WTC11 (cell line): ENCODE data around the gene MISFA. TPM values are rescaled to one million over a fixed set of nuclear protein-coding genes. Genes with fewer than 3 reads are reported as not detected.

Experiments used
- ATF1 ChIP-seq: sonication (generic); formaldehyde crosslinking; IDR thresholded peaks from 2 replicates; pipeline ENCODE4 v1.8.1; 2023; ENCODE audit warnings: mild to moderate bottlenecking, moderate library complexity, missing genetic modification reagents
- ESRRA ChIP-seq: sonication (generic); formaldehyde crosslinking; IDR thresholded peaks from 2 replicates; pipeline ENCODE4 v1.8.1; 2022; ENCODE audit warnings: mild to moderate bottlenecking, missing genetic modification reagents, borderline replicate concordance
- ETV6 ChIP-seq: sonication (generic); formaldehyde crosslinking; IDR thresholded peaks from 2 replicates; pipeline ENCODE4 v1.8.1; 2022; ENCODE audit warnings: mild to moderate bottlenecking, missing genetic modification reagents
- FOXK1 ChIP-seq: sonication (generic); formaldehyde crosslinking; IDR thresholded peaks from 2 replicates; pipeline ENCODE4 v1.8.0; 2022; ENCODE audit warnings: mild to moderate bottlenecking, moderate library complexity, missing genetic modification reagents
- FOXP1 ChIP-seq: sonication (generic); formaldehyde crosslinking; IDR thresholded peaks from 2 replicates; pipeline ENCODE4 v1.8.0; 2022; ENCODE audit warnings: missing genetic modification reagents, mild to moderate bottlenecking, moderate library complexity, borderline replicate concordance
- GRHL2 ChIP-seq: fragments of 250-450 bp; sonication (Bioruptor Pico); IDR thresholded peaks from 2 replicates; pipeline ENCODE4 v1.8.0; 2022; ENCODE audit warnings: mild to moderate bottlenecking, moderate library complexity; ENCODE audit not compliant: insufficient replicate concordance, severe bottlenecking
- IRF2 ChIP-seq: sonication (generic); formaldehyde crosslinking; IDR thresholded peaks from 2 replicates; pipeline ENCODE4 v1.8.0; 2022; ENCODE audit warnings: low read depth, missing genetic modification reagents, borderline replicate concordance
- JUN ChIP-seq: sonication (generic); formaldehyde crosslinking; IDR thresholded peaks from 2 replicates; pipeline ENCODE4 v1.8.0; 2023; ENCODE audit warnings: mild to moderate bottlenecking, missing genetic modification reagents
- MYBL2 ChIP-seq: sonication (generic); formaldehyde crosslinking; IDR thresholded peaks from 2 replicates; pipeline ENCODE4 v1.8.1; 2023; ENCODE audit warnings: mild to moderate bottlenecking, moderate library complexity, missing genetic modification reagents
- TEAD1 ChIP-seq: sonication (generic); formaldehyde crosslinking; IDR thresholded peaks from 2 replicates; pipeline ENCODE4 v1.8.0; 2022; ENCODE audit warnings: mild to moderate bottlenecking, missing genetic modification reagents
- ZNF396 ChIP-seq: fragments of 250-450 bp; sonication (Bioruptor Pico); IDR thresholded peaks from 2 replicates; pipeline ENCODE4 v1.8.0; 2021; ENCODE audit warnings: mild to moderate bottlenecking, moderate library complexity, borderline replicate concordance
- ZNF671 ChIP-seq: fragments of 250-450 bp; sonication (Bioruptor Pico); IDR thresholded peaks from 2 replicates; pipeline ENCODE4 v1.8.0; 2021; ENCODE audit warnings: mild to moderate bottlenecking
- total RNA-seq: library from RNA; stranded (reverse); gene quantifications from 3 replicates; pipeline ENCODE4 v1.2.3, GENCODE V29; 2021
- TF ChIP-seq, protein P1 (sequence below): fragments of 250-450 bp; sonication (Bioruptor Pico); IDR thresholded peaks from 2 replicates; pipeline ENCODE4 v1.9.0; 2021; ENCODE audit warnings: mild to moderate bottlenecking, borderline replicate concordance
- TF ChIP-seq, protein P2 (sequence below): sonication (generic); formaldehyde crosslinking; IDR thresholded peaks from 2 replicates; pipeline ENCODE4 v1.8.0; 2022; ENCODE audit warnings: mild to moderate bottlenecking, missing genetic modification reagents
- TF ChIP-seq, protein P3 (sequence below): sonication (generic); formaldehyde crosslinking; IDR thresholded peaks from 2 replicates; pipeline ENCODE4 v1.8.1; 2023; ENCODE audit warnings: mild to moderate bottlenecking, missing genetic modification reagents
- TF ChIP-seq, protein P4 (sequence below): sonication (generic); formaldehyde crosslinking; IDR thresholded peaks from 2 replicates; pipeline ENCODE4 v1.8.0; 2023; ENCODE audit warnings: missing genetic modification reagents, mild to moderate bottlenecking, borderline replicate concordance
- TF ChIP-seq, protein P5 (sequence below): sonication (generic); formaldehyde crosslinking; IDR thresholded peaks from 2 replicates; pipeline ENCODE4 v1.8.1; 2022; ENCODE audit warnings: mild to moderate bottlenecking, missing genetic modification reagents, moderate library complexity, borderline replicate concordance
- TF ChIP-seq, protein P6 (sequence below): sonication (generic); formaldehyde crosslinking; IDR thresholded peaks from 2 replicates; pipeline ENCODE4 v1.8.1; 2022; ENCODE audit warnings: low read depth, missing genetic modification reagents, borderline replicate concordance

The MISFA gene
- total RNA-seq, 1 experiment from 2014 or later: 3.2 TPM

DNA sequence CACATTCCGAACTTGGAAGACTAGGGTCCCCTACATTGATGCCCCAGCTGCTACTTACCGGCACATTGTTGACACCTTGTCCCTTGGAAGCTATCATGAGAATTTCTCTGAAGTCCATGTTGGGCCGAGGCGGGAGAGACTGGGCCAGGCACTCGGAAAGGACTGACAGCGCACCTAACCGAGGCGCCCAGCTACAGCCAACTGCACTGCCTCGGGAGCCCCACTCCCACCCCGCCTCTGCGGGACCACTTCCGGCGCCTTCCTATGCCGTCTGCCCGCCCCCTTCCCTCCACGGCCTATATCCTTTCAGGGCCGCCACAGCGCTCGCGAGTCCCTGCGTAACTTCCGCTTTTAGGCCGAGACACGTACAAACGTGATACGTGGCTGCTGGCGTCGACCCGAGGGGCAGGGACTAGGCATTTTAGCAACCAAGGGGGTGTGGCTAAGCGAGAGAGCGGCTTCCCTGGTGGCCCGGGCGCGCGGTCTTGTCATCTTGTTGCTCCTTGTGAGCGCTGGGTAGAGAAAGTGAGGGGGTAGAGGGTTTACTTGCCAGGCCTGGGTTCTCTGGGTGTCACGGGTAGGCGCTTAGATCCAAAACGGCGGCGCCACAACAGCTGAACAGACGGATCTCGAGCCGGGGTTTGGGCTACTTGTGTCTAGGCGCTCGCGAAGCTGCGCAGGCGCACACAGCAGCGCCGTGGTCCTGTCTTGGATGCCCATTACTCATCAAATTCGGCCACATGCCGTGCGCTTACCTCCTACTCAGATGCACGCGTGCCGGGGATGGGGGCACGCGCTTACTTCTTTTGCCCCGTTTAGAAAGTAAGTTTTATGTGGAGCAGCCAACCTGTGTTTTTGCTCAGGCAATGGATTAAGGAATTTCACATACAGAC is 34.8 kb downstream of the MISFA start, which contains the start of gene SPTY2D1 (continued):
- TF ChIP-seq, protein P1, sequence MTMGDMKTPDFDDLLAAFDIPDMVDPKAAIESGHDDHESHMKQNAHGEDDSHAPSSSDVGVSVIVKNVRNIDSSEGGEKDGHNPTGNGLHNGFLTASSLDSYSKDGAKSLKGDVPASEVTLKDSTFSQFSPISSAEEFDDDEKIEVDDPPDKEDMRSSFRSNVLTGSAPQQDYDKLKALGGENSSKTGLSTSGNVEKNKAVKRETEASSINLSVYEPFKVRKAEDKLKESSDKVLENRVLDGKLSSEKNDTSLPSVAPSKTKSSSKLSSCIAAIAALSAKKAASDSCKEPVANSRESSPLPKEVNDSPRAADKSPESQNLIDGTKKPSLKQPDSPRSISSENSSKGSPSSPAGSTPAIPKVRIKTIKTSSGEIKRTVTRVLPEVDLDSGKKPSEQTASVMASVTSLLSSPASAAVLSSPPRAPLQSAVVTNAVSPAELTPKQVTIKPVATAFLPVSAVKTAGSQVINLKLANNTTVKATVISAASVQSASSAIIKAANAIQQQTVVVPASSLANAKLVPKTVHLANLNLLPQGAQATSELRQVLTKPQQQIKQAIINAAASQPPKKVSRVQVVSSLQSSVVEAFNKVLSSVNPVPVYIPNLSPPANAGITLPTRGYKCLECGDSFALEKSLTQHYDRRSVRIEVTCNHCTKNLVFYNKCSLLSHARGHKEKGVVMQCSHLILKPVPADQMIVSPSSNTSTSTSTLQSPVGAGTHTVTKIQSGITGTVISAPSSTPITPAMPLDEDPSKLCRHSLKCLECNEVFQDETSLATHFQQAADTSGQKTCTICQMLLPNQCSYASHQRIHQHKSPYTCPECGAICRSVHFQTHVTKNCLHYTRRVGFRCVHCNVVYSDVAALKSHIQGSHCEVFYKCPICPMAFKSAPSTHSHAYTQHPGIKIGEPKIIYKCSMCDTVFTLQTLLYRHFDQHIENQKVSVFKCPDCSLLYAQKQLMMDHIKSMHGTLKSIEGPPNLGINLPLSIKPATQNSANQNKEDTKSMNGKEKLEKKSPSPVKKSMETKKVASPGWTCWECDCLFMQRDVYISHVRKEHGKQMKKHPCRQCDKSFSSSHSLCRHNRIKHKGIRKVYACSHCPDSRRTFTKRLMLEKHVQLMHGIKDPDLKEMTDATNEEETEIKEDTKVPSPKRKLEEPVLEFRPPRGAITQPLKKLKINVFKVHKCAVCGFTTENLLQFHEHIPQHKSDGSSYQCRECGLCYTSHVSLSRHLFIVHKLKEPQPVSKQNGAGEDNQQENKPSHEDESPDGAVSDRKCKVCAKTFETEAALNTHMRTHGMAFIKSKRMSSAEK (CRISPR knock-in tag): no peak
- TF ChIP-seq FOXK1 (CRISPR knock-in tag) (peak; percentile 92), ATF1 (CRISPR knock-in tag) (no peak), JUN (CRISPR knock-in tag) (no peak), ETV6 (peak; percentile 28; the same call in 1 of the 2 replicates), MYBL2 (CRISPR knock-in tag) (0 out of 2 replicates have a peak, but pooled peaks have one; percentile 44), ZNF671 (CRISPR knock-in tag) (no peak), GRHL2 (CRISPR knock-in tag) (no peak), IRF2 (CRISPR knock-in tag) (no peak), FOXP1 (0 out of 2 replicates have a peak, but pooled peaks have one; percentile 78), TEAD1 (CRISPR knock-in tag) (no peak), ZNF396 (CRISPR knock-in tag) (no peak), ESRRA (CRISPR knock-in tag) (no peak)
- TF ChIP-seq, protein P2, sequence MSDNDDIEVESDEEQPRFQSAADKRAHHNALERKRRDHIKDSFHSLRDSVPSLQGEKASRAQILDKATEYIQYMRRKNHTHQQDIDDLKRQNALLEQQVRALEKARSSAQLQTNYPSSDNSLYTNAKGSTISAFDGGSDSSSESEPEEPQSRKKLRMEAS: 0 out of 2 replicates have a peak, but pooled peaks have one; percentile 65
- TF ChIP-seq, protein P3, sequence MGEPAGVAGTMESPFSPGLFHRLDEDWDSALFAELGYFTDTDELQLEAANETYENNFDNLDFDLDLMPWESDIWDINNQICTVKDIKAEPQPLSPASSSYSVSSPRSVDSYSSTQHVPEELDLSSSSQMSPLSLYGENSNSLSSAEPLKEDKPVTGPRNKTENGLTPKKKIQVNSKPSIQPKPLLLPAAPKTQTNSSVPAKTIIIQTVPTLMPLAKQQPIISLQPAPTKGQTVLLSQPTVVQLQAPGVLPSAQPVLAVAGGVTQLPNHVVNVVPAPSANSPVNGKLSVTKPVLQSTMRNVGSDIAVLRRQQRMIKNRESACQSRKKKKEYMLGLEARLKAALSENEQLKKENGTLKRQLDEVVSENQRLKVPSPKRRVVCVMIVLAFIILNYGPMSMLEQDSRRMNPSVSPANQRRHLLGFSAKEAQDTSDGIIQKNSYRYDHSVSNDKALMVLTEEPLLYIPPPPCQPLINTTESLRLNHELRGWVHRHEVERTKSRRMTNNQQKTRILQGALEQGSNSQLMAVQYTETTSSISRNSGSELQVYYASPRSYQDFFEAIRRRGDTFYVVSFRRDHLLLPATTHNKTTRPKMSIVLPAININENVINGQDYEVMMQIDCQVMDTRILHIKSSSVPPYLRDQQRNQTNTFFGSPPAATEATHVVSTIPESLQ (CRISPR knock-in tag): no peak
- TF ChIP-seq, protein P4, sequence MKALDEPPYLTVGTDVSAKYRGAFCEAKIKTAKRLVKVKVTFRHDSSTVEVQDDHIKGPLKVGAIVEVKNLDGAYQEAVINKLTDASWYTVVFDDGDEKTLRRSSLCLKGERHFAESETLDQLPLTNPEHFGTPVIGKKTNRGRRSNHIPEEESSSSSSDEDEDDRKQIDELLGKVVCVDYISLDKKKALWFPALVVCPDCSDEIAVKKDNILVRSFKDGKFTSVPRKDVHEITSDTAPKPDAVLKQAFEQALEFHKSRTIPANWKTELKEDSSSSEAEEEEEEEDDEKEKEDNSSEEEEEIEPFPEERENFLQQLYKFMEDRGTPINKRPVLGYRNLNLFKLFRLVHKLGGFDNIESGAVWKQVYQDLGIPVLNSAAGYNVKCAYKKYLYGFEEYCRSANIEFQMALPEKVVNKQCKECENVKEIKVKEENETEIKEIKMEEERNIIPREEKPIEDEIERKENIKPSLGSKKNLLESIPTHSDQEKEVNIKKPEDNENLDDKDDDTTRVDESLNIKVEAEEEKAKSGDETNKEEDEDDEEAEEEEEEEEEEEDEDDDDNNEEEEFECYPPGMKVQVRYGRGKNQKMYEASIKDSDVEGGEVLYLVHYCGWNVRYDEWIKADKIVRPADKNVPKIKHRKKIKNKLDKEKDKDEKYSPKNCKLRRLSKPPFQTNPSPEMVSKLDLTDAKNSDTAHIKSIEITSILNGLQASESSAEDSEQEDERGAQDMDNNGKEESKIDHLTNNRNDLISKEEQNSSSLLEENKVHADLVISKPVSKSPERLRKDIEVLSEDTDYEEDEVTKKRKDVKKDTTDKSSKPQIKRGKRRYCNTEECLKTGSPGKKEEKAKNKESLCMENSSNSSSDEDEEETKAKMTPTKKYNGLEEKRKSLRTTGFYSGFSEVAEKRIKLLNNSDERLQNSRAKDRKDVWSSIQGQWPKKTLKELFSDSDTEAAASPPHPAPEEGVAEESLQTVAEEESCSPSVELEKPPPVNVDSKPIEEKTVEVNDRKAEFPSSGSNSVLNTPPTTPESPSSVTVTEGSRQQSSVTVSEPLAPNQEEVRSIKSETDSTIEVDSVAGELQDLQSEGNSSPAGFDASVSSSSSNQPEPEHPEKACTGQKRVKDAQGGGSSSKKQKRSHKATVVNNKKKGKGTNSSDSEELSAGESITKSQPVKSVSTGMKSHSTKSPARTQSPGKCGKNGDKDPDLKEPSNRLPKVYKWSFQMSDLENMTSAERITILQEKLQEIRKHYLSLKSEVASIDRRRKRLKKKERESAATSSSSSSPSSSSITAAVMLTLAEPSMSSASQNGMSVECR: peak; percentile 27; the same call in 1 of the 2 replicates
- TF ChIP-seq, protein P5, sequence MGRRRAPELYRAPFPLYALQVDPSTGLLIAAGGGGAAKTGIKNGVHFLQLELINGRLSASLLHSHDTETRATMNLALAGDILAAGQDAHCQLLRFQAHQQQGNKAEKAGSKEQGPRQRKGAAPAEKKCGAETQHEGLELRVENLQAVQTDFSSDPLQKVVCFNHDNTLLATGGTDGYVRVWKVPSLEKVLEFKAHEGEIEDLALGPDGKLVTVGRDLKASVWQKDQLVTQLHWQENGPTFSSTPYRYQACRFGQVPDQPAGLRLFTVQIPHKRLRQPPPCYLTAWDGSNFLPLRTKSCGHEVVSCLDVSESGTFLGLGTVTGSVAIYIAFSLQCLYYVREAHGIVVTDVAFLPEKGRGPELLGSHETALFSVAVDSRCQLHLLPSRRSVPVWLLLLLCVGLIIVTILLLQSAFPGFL: no peak
- TF ChIP-seq, protein P6, sequence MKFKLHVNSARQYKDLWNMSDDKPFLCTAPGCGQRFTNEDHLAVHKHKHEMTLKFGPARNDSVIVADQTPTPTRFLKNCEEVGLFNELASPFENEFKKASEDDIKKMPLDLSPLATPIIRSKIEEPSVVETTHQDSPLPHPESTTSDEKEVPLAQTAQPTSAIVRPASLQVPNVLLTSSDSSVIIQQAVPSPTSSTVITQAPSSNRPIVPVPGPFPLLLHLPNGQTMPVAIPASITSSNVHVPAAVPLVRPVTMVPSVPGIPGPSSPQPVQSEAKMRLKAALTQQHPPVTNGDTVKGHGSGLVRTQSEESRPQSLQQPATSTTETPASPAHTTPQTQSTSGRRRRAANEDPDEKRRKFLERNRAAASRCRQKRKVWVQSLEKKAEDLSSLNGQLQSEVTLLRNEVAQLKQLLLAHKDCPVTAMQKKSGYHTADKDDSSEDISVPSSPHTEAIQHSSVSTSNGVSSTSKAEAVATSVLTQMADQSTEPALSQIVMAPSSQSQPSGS: no peak
